ENCODE measurements around the gene LPA.

DNA sequence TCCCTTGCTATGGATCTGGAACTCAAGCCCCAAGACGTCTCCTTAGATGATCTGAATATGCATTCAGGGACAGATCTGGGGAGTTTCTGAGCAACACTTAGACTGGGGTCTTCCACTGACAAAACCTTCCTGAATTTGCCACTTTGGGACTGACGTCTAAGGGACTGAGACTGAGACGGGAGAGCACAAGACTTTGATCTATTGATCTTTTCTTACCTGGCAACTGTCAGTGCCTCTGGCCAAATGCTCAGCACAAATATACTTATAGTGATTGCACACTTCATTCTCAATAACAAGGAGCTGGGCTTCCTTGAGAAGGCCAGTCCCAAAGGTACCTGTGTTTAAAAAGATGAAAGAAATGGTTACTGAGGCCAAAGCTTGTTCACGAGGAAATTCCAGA, 131.8 kb downstream of the LPA start:
- TF ChIP-seq TAF1 (IDR thresholded peaks at IDR 0.05; ENCODE audit: borderline replicate concordance, low read depth, low read length) (no peak), POLR2A (IDR thresholded peaks at IDR 0.05; ENCODE audit: low read depth, low read length) (no peak)

All from GM12892 (cell line).